ENCODE data around the gene LRTM2. TPM values are rescaled to one million over a fixed set of nuclear protein-coding genes. Genes with fewer than 3 reads are reported as not detected.

LRTM2 gene
- total RNA-seq, 2 experiments from 2014 or later = not detected

- CTCF ChIA-PET = no interaction called here
- H3K36me3 Mint-ChIP-seq = no peaks in the 10 kb centered on the region
- no peaks in the 10 kb centered on the region for H3K9me3 Mint-ChIP-seq
- H3K4me3 Mint-ChIP-seq = no peak overlapping the region
- no peak overlapping the region for H3K27ac Mint-ChIP-seq
- intact Hi-C loops (cut with micrococcal nuclease) = no loop called here
- H3K4me1 Mint-ChIP-seq (ENCODE audit: low read depth) = peaks cover 1% of the 10 kb centered on the region
- peak; percentile 2 for DNase-seq
- no peaks in the 10 kb centered on the region for H3K27me3 Mint-ChIP-seq
- POLR2A ChIA-PET = no interaction called here
Measured at GRCh38 chr12:1853716-1854115, 33.4 kb downstream of the LRTM2 start.

- CTCF ChIA-PET = interaction anchor here (1.4 kb wide), 1 partner anchor 64 kb away, joined by 4 read pairs; no protein-coding TSS in a partner anchor
Measured at GRCh38 chr12:1855241-1855640, 34.9 kb downstream of the LRTM2 start.

GRCh38 chr12:1857086-1857485 is 36.7 kb downstream of the LRTM2 start:
- DNase-seq = no peak
- Mint-ChIP-seq H3K4me1 (ENCODE audit: low read depth) (peaks cover 1% of the 10 kb centered on the region), H3K27me3 (no peaks in the 10 kb centered on the region), H3K27ac (no peak overlapping the region), H3K36me3 (no peaks in the 10 kb centered on the region), H3K4me3 (no peak overlapping the region), H3K9me3 (no peaks in the 10 kb centered on the region)
- CTCF ChIA-PET = interaction anchor here (1.5 kb wide), 1 partner anchor 83 kb away, joined by 3 read pairs; no protein-coding TSS in a partner anchor
- POLR2A ChIA-PET = no interaction called here
- intact Hi-C loops (cut with micrococcal nuclease) = no loop called here

More at GRCh38 chr12:1855241-1855640, 34.9 kb downstream of the LRTM2 start:
- no peaks in the 10 kb centered on the region for H3K36me3 Mint-ChIP-seq
- POLR2A ChIA-PET = no interaction called here
- H3K4me1 Mint-ChIP-seq (ENCODE audit: low read depth) = peaks cover 1% of the 10 kb centered on the region
- H3K9me3 Mint-ChIP-seq = no peaks in the 10 kb centered on the region
- peak; percentile 7 for DNase-seq
- intact Hi-C loops (cut with micrococcal nuclease) = no loop called here
- no peaks in the 10 kb centered on the region for H3K27me3 Mint-ChIP-seq
- H3K4me3 Mint-ChIP-seq = no peak overlapping the region
- no peak overlapping the region for H3K27ac Mint-ChIP-seq

GRCh38 chr12:1857821-1858220 is 37.5 kb downstream of the LRTM2 start:
- peaks cover 1% of the 10 kb centered on the region for H3K4me1 Mint-ChIP-seq (ENCODE audit: low read depth)
- H3K27me3 Mint-ChIP-seq = no peaks in the 10 kb centered on the region
- POLR2A ChIA-PET = no interaction called here
- CTCF ChIA-PET = interaction anchor here (1.5 kb wide), 1 partner anchor 82 kb away, joined by 3 read pairs; no protein-coding TSS in a partner anchor
- no peak overlapping the region for H3K4me3 Mint-ChIP-seq
- H3K36me3 Mint-ChIP-seq = no peaks in the 10 kb centered on the region
- intact Hi-C loops (cut with micrococcal nuclease) = no loop called here
- no peak for DNase-seq
- H3K9me3 Mint-ChIP-seq = no peaks in the 10 kb centered on the region
- H3K27ac Mint-ChIP-seq = no peak overlapping the region

- Mint-ChIP-seq H3K4me1 (ENCODE audit: low read depth) (peaks cover 1% of the 10 kb centered on the region), H3K4me3 (no peak overlapping the region), H3K9me3 (no peaks in the 10 kb centered on the region), H3K27me3 (no peaks in the 10 kb centered on the region), H3K27ac (no peak overlapping the region), H3K36me3 (no peaks in the 10 kb centered on the region)
- DNase-seq = no peak
- POLR2A ChIA-PET = no interaction called here
- CTCF ChIA-PET = no interaction called here
- intact Hi-C loops (cut with micrococcal nuclease) = no loop called here
Measured at GRCh38 chr12:1858456-1858855, 38.1 kb downstream of the LRTM2 start.

GRCh38 chr12:1859643-1860042 is 39.3 kb downstream of the LRTM2 start:
- H3K9me3 Mint-ChIP-seq = no peaks in the 10 kb centered on the region
- H3K4me1 Mint-ChIP-seq (ENCODE audit: low read depth) = peaks cover 1% of the 10 kb centered on the region
- intact Hi-C loops (cut with micrococcal nuclease) = no loop called here
- no peak overlapping the region for H3K4me3 Mint-ChIP-seq
- H3K27me3 Mint-ChIP-seq = no peaks in the 10 kb centered on the region
- no peak for DNase-seq
- ChIA-PET POLR2A (interaction anchor here (0.6 kb wide), 1 partner anchor 64 kb away, joined by 3 read pairs; no protein-coding TSS in a partner anchor), CTCF (no interaction called here)
- no peak overlapping the region for H3K27ac Mint-ChIP-seq
- H3K36me3 Mint-ChIP-seq = no peaks in the 10 kb centered on the region

- no peak for DNase-seq
- Mint-ChIP-seq H3K36me3 (no peaks in the 10 kb centered on the region), H3K27ac (no peak overlapping the region), H3K4me3 (no peak overlapping the region), H3K9me3 (no peaks in the 10 kb centered on the region), H3K4me1 (ENCODE audit: low read depth) (no peaks in the 10 kb centered on the region), H3K27me3 (peaks cover 16% of the 10 kb centered on the region)
- intact Hi-C loops (cut with micrococcal nuclease) = no loop called here
- ChIA-PET POLR2A (interaction anchor here (0.6 kb wide), 1 partner anchor 956 kb away, joined by 4 read pairs; no protein-coding TSS in a partner anchor), CTCF (no interaction called here)
Measured at GRCh38 chr12:1862973-1863372, 42.6 kb downstream of the LRTM2 start.

- H3K9me3 Mint-ChIP-seq = no peaks in the 10 kb centered on the region
- H3K27me3 Mint-ChIP-seq = peaks cover 21% of the 10 kb centered on the region
- no peak overlapping the region for H3K27ac Mint-ChIP-seq
- ChIA-PET CTCF (no interaction called here), POLR2A (no interaction called here)
- no peak for DNase-seq
- H3K36me3 Mint-ChIP-seq = no peaks in the 10 kb centered on the region
- H3K4me3 Mint-ChIP-seq = no peak overlapping the region
- intact Hi-C loops (cut with micrococcal nuclease) = no loop called here
- H3K4me1 Mint-ChIP-seq (ENCODE audit: low read depth) = no peaks in the 10 kb centered on the region
Measured at GRCh38 chr12:1863823-1864222, 43.5 kb downstream of the LRTM2 start.

GRCh38 chr12:1864456-1864855 is 44.1 kb downstream of the LRTM2 start:
- intact Hi-C loops (cut with micrococcal nuclease) = no loop called here
- Mint-ChIP-seq H3K9me3 (no peaks in the 10 kb centered on the region), H3K27ac (no peak overlapping the region), H3K4me1 (ENCODE audit: low read depth) (no peaks in the 10 kb centered on the region), H3K27me3 (peaks cover 22% of the 10 kb centered on the region), H3K4me3 (no peak overlapping the region), H3K36me3 (no peaks in the 10 kb centered on the region)
- DNase-seq = no peak
- ChIA-PET CTCF (no interaction called here), POLR2A (no interaction called here)

- H3K27ac Mint-ChIP-seq = no peak overlapping the region
- H3K4me3 Mint-ChIP-seq = no peak overlapping the region
- ChIA-PET POLR2A (no interaction called here), CTCF (no interaction called here)
- no peak for DNase-seq
- H3K27me3 Mint-ChIP-seq = peaks cover 26% of the 10 kb centered on the region
- H3K9me3 Mint-ChIP-seq = no peaks in the 10 kb centered on the region
- intact Hi-C loops (cut with micrococcal nuclease) = no loop called here
- no peaks in the 10 kb centered on the region for H3K36me3 Mint-ChIP-seq
- no peaks in the 10 kb centered on the region for H3K4me1 Mint-ChIP-seq (ENCODE audit: low read depth)
Measured at GRCh38 chr12:1864867-1865266, 44.5 kb downstream of the LRTM2 start.

GRCh38 chr12:1865284-1865866 is 45.0 kb downstream of the LRTM2 start:
- Mint-ChIP-seq H3K27me3 (peaks cover 27% of the 10 kb centered on the region), H3K27ac (no peak overlapping the region), H3K4me3 (no peak overlapping the region), H3K4me1 (ENCODE audit: low read depth) (no peaks in the 10 kb centered on the region), H3K9me3 (no peaks in the 10 kb centered on the region), H3K36me3 (no peaks in the 10 kb centered on the region)
- POLR2A ChIA-PET = no interaction called here
- intact Hi-C loops (cut with micrococcal nuclease) = no loop called here
- no peak for DNase-seq
- CTCF ChIA-PET = no interaction called here

- intact Hi-C loops (cut with micrococcal nuclease) = no loop called here
- POLR2A ChIA-PET = no interaction called here
- Mint-ChIP-seq H3K27me3 (peaks cover 27% of the 10 kb centered on the region), H3K27ac (no peak overlapping the region), H3K4me1 (ENCODE audit: low read depth) (no peaks in the 10 kb centered on the region), H3K36me3 (no peaks in the 10 kb centered on the region), H3K4me3 (no peak overlapping the region), H3K9me3 (peaks cover 8% of the 10 kb centered on the region)
- DNase-seq = no peak
- CTCF ChIA-PET = no interaction called here
Measured at GRCh38 chr12:1869145-1869544, 48.8 kb downstream of the LRTM2 start.

- H3K9me3 Mint-ChIP-seq = peaks cover 8% of the 10 kb centered on the region
Measured at GRCh38 chr12:1870086-1870485, 49.7 kb downstream of the LRTM2 start.

More at GRCh38 chr12:1870086-1870485, 49.7 kb downstream of the LRTM2 start:
- H3K4me1 Mint-ChIP-seq (ENCODE audit: low read depth) = no peaks in the 10 kb centered on the region
- H3K27me3 Mint-ChIP-seq = peaks cover 27% of the 10 kb centered on the region
- no peaks in the 10 kb centered on the region for H3K36me3 Mint-ChIP-seq
- no peak overlapping the region for H3K27ac Mint-ChIP-seq
- H3K4me3 Mint-ChIP-seq = no peak overlapping the region
- intact Hi-C loops (cut with micrococcal nuclease) = no loop called here
- no peak for DNase-seq
- ChIA-PET CTCF (no interaction called here), POLR2A (no interaction called here)

Measured in activated CD4-positive, alpha-beta memory T cell treated with anti-CD3 and anti-CD28 coated beads for 36 hours (primary cell).